HG02938 (cell line): ENCODE data around the gene SLC15A4.
"Not testable (repeated sequence)": the region's sequence is repeated elsewhere in the genome, so short reads cannot be mapped to it uniquely, and the experiment has no call there.

ENCODE experiments used
- ATAC-seq: cut with Tn5 transposase; IDR thresholded peaks from one replicate; pipeline ENCODE4 v1.9.1; 2021; ENCODE audit warnings: mild to moderate bottlenecking, moderate library complexity; ENCODE audit not compliant: unreplicated experiment

SLC15A4 gene

GRCh38 chr12:128846671-128847070 lies 22.9 kb upstream of the SLC15A4 start:
- ATAC-seq = not testable (repeated sequence)

DNA sequence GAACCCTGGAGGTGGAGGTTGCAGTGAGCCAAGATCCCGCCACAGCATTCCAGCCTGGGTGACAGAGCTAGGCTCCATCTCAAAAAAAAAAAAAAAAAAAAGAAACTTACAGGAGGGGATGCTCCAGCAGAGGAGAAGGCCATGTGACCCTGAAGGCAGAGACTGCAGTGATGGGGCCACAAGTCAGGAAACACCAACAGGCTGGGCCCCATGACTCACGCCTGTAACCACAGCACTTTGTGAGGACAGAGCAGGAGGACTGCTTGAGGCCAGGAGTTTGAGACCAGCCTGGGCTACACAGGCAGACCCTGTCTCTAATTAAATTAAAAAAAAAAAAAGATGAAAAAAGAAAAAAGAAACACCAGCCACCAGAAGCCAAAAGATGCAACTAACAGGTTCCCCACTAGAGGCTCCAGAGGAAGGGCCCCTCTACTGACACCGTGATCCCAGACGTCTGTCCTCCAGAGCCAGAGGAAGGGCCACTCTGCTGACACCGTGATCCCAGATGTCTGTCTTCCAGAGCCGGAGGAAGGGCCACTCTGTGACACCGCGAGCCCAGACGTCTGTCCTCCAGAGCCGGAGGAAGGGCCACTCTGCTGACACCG lies 20.4 kb upstream of the SLC15A4 start:
- no peak for ATAC-seq

GRCh38 chr12:128843538-128843937 lies 19.8 kb upstream of the SLC15A4 start:
- ATAC-seq = no peak

GRCh38 chr12:128842579-128842978 lies 18.8 kb upstream of the SLC15A4 start:
- no peak for ATAC-seq

- ATAC-seq = peak; percentile 76
These were observed 17.2 kb upstream of the SLC15A4 start for GRCh38 chr12:128840862-128841468.

DNA sequence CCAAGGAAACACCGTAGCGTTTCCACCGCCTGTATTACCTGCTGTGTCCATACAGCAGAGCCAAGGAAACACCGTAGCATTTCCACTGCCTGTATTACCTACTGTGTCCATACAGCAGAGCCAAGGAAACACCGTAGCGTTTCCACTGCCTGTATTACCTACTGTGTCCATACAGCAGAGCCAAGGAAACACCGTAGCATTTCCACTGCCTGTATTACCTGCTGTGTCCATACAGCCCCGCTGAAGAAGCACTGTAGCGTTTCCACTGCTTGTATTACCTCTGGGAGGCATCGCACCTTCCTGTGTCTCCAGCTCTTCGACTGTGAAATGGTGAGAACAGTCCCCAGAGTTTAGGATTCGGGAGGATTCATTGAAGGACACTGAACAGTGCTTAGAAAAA lies 16.1 kb upstream of the SLC15A4 start:
- not testable (repeated sequence) for ATAC-seq

DNA sequence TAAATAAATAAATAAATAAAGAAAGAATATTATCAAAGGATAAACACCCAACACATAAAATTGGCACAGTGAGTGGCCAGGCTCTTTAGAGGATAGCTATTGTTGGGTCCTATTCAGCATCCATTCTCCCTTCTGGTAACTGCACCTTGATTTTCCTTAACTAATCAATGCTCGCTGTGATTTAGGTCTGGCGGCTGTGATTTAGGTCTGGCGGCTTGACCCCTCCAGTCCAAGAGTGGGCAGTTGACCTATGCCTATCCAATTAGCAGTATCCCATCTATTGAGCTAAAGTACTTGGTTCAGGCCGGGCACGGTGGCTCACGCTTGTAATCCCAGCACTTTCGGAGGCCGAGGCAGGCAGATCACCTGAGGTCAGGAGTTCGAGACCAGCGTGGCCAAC lies 9.7 kb upstream of the SLC15A4 start:
- no peak for ATAC-seq

- peak; percentile 52 for ATAC-seq
These were observed 6.7 kb upstream of the SLC15A4 start for GRCh38 chr12:128830505-128830893.

- ATAC-seq = peak; percentile 92
These were observed 6.2 kb upstream of the SLC15A4 start for GRCh38 chr12:128829861-128830504.

- ATAC-seq = no peak
These were observed 4.0 kb upstream of the SLC15A4 start for GRCh38 chr12:128827724-128828123.

DNA sequence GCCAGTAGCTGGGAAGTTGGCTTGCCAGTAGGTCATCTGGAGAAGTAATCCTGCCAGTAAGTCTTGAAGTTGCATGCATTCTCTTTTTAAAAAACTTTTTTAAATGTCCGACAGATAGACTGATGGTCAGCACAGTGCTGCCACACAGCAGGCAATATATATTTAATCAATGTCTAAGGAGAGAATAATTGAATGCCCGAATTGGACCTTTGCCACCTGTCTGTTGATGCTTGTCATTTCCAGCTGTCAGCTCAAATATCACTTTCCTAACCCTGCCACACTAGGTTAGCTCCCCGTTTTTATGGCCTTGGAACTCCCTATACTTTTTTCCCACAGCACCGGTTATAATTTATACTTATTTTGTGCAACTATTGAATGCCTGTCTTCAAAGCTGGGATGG lies 2.1 kb upstream of the SLC15A4 start:
- no peak for ATAC-seq

DNA sequence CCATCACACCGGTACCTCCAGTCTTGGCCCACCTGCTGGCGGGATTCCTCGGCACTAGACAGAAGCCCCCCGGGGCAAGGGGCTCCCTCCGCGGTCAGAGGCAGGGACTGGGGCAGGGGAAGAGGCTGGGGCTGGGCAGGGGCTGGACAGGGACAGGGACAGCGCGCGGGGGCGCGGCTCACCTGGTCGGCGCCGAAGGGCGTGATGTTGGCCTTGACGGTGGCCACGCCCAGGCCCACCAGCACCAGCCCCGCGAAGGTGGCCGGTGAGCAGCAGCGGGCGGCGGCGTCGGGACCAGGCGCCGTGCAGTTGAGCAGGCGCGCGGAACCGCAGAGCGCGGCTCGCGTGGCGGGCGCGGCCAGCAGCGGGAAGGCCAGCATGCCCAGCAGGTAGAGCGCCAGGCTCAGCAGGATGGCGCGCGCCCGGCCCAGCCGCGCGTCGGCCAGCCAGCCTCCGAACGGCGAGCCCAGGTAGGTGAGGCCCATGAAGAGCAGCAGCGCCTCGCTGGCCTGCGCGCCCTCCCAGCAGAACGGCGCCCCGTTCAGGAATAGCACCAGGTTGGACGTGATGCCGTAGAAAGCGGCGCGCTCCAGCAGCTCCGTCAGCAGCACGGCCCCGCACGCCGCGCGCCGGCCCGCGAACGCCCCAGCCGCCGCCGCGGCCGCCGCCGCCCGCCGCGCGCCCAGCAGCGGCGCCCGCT lies 392 bp downstream of the SLC15A4 start:
- peak; percentile 24 for ATAC-seq

- peak; percentile 54 for ATAC-seq
These were observed 2.9 kb downstream of the SLC15A4 start for GRCh38 chr12:128820723-128821432.

DNA sequence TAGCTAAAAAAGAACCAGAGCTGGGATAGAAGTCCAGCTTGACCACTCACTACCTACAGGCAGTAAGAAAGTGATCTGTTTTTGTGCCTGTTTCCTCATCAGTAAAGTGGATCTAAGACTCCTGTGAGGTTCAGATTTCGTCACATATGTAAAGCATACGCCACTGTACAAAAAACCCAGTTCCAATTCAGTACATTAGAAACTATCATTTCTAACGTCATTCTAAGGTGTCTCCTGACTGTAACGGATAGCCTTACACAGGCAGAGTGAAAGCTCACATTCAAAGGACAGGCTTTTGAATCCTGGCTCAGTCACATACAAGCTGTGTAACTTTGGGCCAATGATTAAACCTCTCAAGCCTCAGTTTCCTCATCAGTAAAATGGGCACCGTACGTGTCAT lies 3.5 kb downstream of the SLC15A4 start:
- ATAC-seq = no peak

DNA sequence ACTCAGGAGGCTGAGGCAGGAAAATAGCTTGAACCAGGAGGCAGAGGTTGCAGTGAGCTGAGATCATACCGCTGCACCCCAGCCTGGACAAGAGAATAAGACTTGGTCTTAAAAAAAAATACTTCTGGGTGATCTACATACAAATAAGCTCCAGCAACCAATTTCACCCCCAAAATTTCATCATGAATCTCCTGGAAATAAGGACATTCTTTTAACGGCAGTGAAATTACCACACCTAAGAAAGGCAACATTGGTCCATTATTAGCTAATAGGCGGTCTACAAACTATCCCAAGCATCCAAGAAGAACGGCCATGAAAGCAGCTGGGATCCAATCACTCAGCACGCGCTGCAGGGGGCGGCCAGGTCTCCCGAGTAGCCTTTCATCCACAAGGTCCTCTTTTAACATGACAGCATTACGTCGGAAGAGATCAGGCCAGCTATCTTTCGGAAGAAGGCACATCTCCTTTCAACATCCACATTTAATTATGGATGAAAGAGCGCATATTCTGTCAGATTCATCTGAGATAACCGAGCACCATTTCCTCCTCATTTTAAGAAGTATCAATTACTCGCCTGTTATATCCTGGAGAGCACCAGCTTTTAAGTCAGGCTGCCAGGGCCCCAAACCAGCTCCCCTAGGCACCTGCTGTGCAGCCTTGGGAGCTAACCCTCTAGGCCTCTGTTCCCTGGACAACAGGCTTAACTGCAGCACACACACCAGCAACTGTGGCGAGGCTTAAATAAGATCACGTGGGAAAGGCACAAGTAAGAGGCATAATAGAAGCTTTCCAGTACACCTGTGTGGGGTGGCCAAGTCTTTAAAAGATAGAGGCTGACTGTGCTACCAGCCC lies 4.2 kb downstream of the SLC15A4 start:
- ATAC-seq = no peak

GRCh38 chr12:128818065-128819022 lies 5.4 kb downstream of the SLC15A4 start:
- ATAC-seq = peak; percentile 35

GRCh38 chr12:128817111-128818015 lies 6.4 kb downstream of the SLC15A4 start:
- ATAC-seq = peak; percentile 37

DNA sequence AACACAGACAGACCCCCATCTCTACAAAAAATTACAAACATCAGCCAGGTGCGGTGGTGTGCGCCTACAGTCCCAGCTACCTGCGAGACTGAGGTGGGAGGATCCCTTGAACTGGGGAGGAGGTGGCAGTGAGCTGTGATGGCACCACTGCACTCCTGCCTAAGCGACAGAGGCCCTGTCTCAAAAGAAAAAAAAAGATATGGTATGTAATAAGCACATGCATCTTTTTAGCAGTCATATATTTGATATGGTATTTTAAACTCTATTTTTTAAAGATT lies 7.2 kb downstream of the SLC15A4 start:
- no peak for ATAC-seq
